IPS-NIHi7 (cell line): ENCODE measurements around the gene TBX20.
"Not testable (repeated sequence)": the region's sequence is repeated elsewhere in the genome, so short reads cannot be mapped to it uniquely, and the experiment has no call there.

ENCODE experiments used
- DNase-seq: peaks from one replicate; pipeline ENCODE4 v3.0.0; 2012; ENCODE audit warnings: mixed read lengths; ENCODE audit errors: extremely low spot score

TBX20 gene

GRCh38 chr7:35161059-35161740, 92.7 kb downstream of the TBX20 start:
- DNase-seq = not testable (repeated sequence)
